Sigmoid colon (tissue), 4 donors: ENCODE results near the gene DNMT1.
"Not testable (repeated sequence)": the region's sequence is repeated elsewhere in the genome, so short reads cannot be mapped to it uniquely, and the experiment has no call there.

Experiments
- CTCF ChIP-seq, 4 experiments: fragments of 450-650 bp in 3 of 4; fragments of 200-600 bp in 1 of 4; IDR thresholded peaks; one replicate each; pipeline ENCODE4 v1.5.1; 2016 to 2019; ENCODE audit warnings: antibody characterized with exemption in 4 of 4, mild to moderate bottlenecking in 3 of 4, moderate library complexity in 2 of 4
- EP300 ChIP-seq, 4 donors: sonication (generic); formaldehyde crosslinking; IDR thresholded peaks; one replicate each; pipeline ENCODE4 v1.6.1; 2017; ENCODE audit warnings: antibody characterized with exemption in 4 of 4
- POLR2A ChIP-seq, 2 donors: fragments of 450-650 bp; IDR thresholded peaks; one replicate each; pipeline ENCODE4 v1.6.1; 2016; ENCODE audit warnings: antibody characterized with exemption in 2 of 2, mild to moderate bottlenecking in 2 of 2, moderate library complexity in 2 of 2
- POLR2AphosphoS5 ChIP-seq, 4 donors: sonication (generic); formaldehyde crosslinking; IDR thresholded peaks; one replicate each; pipeline ENCODE4 v1.6.1; 2017; ENCODE audit warnings: antibody characterized with exemption in 4 of 4

GRCh38 chr19:10241826-10242449, 47.2 kb upstream of the DNMT1 start:
- TF ChIP-seq CTCF, POLR2A, POLR2AphosphoS5, EP300 (IDR thresholded peaks at IDR 0.05): not testable (repeated sequence)
